HepG2 (cell line): Measurements from ENCODE around the gene PSPH. TPM values are rescaled to one million over a fixed set of nuclear protein-coding genes. Genes with fewer than 3 reads are reported as not detected.

Source experiments
- ARID5B ChIP-seq: IDR thresholded peaks from 2 replicates; pipeline ENCODE4 v1.4.0; 2020; ENCODE audit warnings: mild to moderate bottlenecking, missing genetic modification reagents
- BORCS8-MEF2B ChIP-seq: sonication (generic); formaldehyde crosslinking; IDR thresholded peaks from 2 replicates; pipeline ENCODE4 v1.8.0; 2022; ENCODE audit warnings: mild to moderate bottlenecking, missing genetic modification reagents
- CENPBD1 ChIP-seq: sonication (generic); formaldehyde crosslinking; IDR thresholded peaks from 2 replicates; pipeline ENCODE4 v1.8.0; 2022; ENCODE audit warnings: missing genetic modification reagents, low read depth, mild to moderate bottlenecking, borderline replicate concordance
- EHMT2 ChIP-seq: fragments of 200-600 bp; sonication (generic); IDR thresholded peaks from 2 replicates; pipeline ENCODE4 v1.7.0; 2017; ENCODE audit warnings: antibody characterized with exemption, low read depth, low read length, borderline replicate concordance
- IRF2 ChIP-seq: IDR thresholded peaks from 2 replicates; pipeline ENCODE4 v1.6.1; 2018; ENCODE audit warnings: missing genetic modification reagents, missing compliant biosample characterization
- IRX3 ChIP-seq: sonication (generic); formaldehyde crosslinking; IDR thresholded peaks from 2 replicates; pipeline ENCODE4 v1.8.1; 2023; ENCODE audit warnings: mild to moderate bottlenecking, low read depth, missing genetic modification reagents, borderline replicate concordance
- NFKB2 ChIP-seq: sonication (generic); formaldehyde crosslinking; IDR thresholded peaks from 2 replicates; pipeline ENCODE4 v1.4.0; 2020; ENCODE audit warnings: missing genetic modification reagents, borderline replicate concordance
- NR2F2 ChIP-seq: IDR thresholded peaks from 2 replicates; pipeline ENCODE4 v1.6.1; 2012; ENCODE audit warnings: low read depth, inconsistent platforms, borderline replicate concordance
- NRL ChIP-seq: sonication (generic); formaldehyde crosslinking; IDR thresholded peaks from 2 replicates; pipeline ENCODE4 v1.5.0; 2020; ENCODE audit warnings: missing genetic modification reagents, mild to moderate bottlenecking, moderate library complexity, borderline replicate concordance
- POLR2AphosphoS2 ChIP-seq: IDR thresholded peaks from 2 replicates; pipeline ENCODE4 v1.6.1; 2011; ENCODE audit warnings: low read depth, low read length, improper control_type of control experiment
- RFX3 ChIP-seq: IDR thresholded peaks from 2 replicates; pipeline ENCODE4 v1.6.1; 2016; ENCODE audit warnings: missing biosample characterization, missing genetic modification reagents
- SIN3B ChIP-seq: fragments of 150-350 bp; IDR thresholded peaks from 2 replicates; pipeline ENCODE4 v1.6.1; 2014; ENCODE audit warnings: low read length
- SMARCE1 ChIP-seq: fragments of 450-650 bp; IDR thresholded peaks from 2 replicates; pipeline ENCODE4 v1.6.1; 2017; ENCODE audit warnings: borderline replicate concordance
- SRY ChIP-seq: sonication (generic); formaldehyde crosslinking; IDR thresholded peaks from 2 replicates; pipeline ENCODE4 v1.8.0; 2022; ENCODE audit warnings: mild to moderate bottlenecking, missing genetic modification reagents
- SUZ12 ChIP-seq: fragments of 150-350 bp; IDR thresholded peaks from 2 replicates; pipeline ENCODE4 v1.6.1; 2014; ENCODE audit warnings: low read depth, low read length
- ZNF207 ChIP-seq: fragments of 450-650 bp; IDR thresholded peaks from 2 replicates; pipeline ENCODE4 v1.6.1; 2016; ENCODE audit warnings: antibody characterized with exemption, borderline replicate concordance
- ZNF446 ChIP-seq: sonication (generic); formaldehyde crosslinking; IDR thresholded peaks from 2 replicates; pipeline ENCODE4 v1.5.0; 2020; ENCODE audit warnings: mild to moderate bottlenecking, missing genetic modification reagents
- ZNF629 ChIP-seq: sonication (generic); formaldehyde crosslinking; conservative IDR thresholded peaks from 2 replicates; pipeline ENCODE4 v1.5.0; 2020; ENCODE audit warnings: missing genetic modification reagents
- ZNF639 ChIP-seq: conservative IDR thresholded peaks from 2 replicates; pipeline ENCODE4 v1.6.1; 2018; ENCODE audit warnings: missing genetic modification reagents
- ZNF788 ChIP-seq: sonication (generic); formaldehyde crosslinking; IDR thresholded peaks from 2 replicates; pipeline ENCODE4 v1.5.0; 2020; ENCODE audit warnings: mild to moderate bottlenecking, missing genetic modification reagents, borderline replicate concordance
- ZNF816 ChIP-seq: sonication (generic); formaldehyde crosslinking; IDR thresholded peaks from 2 replicates; pipeline ENCODE4 v1.8.0; 2022; ENCODE audit warnings: missing genetic modification reagents, mild to moderate bottlenecking, borderline replicate concordance
- polyA plus RNA-seq, 8 experiments: library from polyadenylated mRNA; depleted of rRNA in 3 of 8; stranded (reverse) in 7 of 8; unstranded in 1 of 8; fragments of >200 nt; fragmentation: Illumina TruSeq in 4 of 8; extraction: Trizol in 4 of 8; gene quantifications; 2 replicates each; pipeline versions ENCODE4 v1.2.1 to v1.2.3, GENCODE V29; 2011 to 2016; ENCODE audit warnings: low read depth in 4 of 8, missing spikeins in 1 of 8, mixed read lengths in 1 of 8; ENCODE audit not compliant: insufficient read depth in 1 of 8
- total RNA-seq, 5 experiments: library from RNA; depleted of rRNA; stranded (reverse); fragments of >200 nt; fragmentation: Illumina TruSeq; extraction: Trizol; gene quantifications; 2 replicates each; pipeline ENCODE4 v1.2.3, GENCODE V29; 2016; ENCODE audit warnings: low read depth in 1 of 5
- TF ChIP-seq, protein P1 (sequence below): sonication (generic); formaldehyde crosslinking; IDR thresholded peaks from 2 replicates; pipeline ENCODE4 v1.5.0; 2020; ENCODE audit warnings: missing genetic modification reagents, mild to moderate bottlenecking, borderline replicate concordance

Gene PSPH
- total and polyA plus RNA-seq, 2 of the 13 experiments (the other 11 are each of a cell fraction or from before 2014, with no cell fraction given): 85.5 to 124 TPM

GRCh38 chr7:56063882-56064625 is 12.8 kb upstream of the PSPH start, which contains the start of gene SUMF2 (continued):
- TF ChIP-seq CENPBD1 (CRISPR knock-in tag) (no peak; the same call in 1 of the 2 replicates), SRY (CRISPR knock-in tag) (peak; percentile 64; the same call in 1 of the 2 replicates), POLR2AphosphoS2 (0 out of 2 replicates have a peak, but pooled peaks have one; percentile 56), ZNF788 (CRISPR knock-in tag) (peak; percentile 97; the same call in 1 of the 2 replicates), ZNF629 (no peak), RFX3 (CRISPR knock-in tag) (no peak), EHMT2 (no peak), BORCS8-MEF2B (CRISPR knock-in tag) (peak; percentile 93), ZNF207 (no peak), NR2F2 (no peak), SIN3B (no peak), ARID5B (CRISPR knock-in tag) (no peak; the same call in none of the 2 replicates), IRX3 (CRISPR knock-in tag) (peak; percentile 22; the same call in 1 of the 2 replicates), IRF2 (CRISPR knock-in tag) (peak; percentile 60), NFKB2 (CRISPR knock-in tag) (peak; percentile 78; the same call in 1 of the 2 replicates), ZNF816 (CRISPR knock-in tag) (no peak), NRL (peak; percentile 62; the same call in 1 of the 2 replicates), ZNF639 (CRISPR knock-in tag) (no peak), ZNF446 (CRISPR knock-in tag) (no peak), SUZ12 (no peak), SMARCE1 (no peak)
- TF ChIP-seq, protein P1, sequence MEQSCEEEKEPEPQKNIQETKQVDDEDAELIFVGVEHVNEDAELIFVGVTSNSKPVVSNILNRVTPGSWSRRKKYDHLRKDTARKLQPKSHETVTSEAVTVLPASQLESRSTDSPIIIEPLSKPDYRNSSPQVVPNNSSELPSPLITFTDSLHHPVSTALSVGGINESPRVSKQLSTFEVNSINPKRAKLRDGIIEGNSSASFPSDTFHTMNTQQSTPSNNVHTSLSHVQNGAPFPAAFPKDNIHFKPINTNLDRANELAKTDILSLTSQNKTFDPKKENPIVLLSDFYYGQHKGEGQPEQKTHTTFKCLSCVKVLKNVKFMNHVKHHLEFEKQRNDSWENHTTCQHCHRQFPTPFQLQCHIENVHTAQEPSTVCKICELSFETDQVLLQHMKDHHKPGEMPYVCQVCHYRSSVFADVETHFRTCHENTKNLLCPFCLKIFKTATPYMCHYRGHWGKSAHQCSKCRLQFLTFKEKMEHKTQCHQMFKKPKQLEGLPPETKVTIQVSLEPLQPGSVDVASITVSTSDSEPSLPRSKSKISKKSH: peak; percentile 64; the same call in 1 of the 2 replicates
